Measurements from ENCODE around the gene C6orf62.
"Not testable (repeated sequence)": the region's sequence is repeated elsewhere in the genome, so short reads cannot be mapped to it uniquely, and the experiment has no call there.

Gene C6orf62

DNA sequence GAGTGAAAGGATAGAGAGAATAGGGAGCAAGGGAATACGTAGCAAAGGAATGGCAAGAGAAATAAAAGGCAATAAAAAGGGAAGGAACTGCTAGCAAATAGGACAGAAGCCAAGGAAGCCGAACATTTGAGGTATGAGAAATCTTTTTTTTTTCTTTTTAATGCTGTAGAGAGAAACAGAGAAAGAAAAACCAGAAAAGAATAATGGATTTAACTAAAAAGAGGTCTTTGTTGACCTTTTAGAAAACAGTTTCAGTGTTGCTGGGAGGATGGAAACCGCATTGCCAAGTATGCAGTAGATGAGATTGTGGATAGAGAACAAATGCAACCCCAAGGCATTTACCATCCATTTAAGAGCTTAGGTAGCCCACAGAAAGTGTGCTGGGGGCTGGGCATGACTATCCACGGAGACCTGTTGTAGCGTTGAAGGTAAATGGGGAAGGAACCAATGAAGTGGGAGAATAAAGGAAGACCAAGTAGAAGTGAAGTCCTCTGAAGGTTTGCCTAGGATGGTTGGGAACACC lies 23.3 kb upstream of the C6orf62 start:
- no peak for DNase-seq

DNA sequence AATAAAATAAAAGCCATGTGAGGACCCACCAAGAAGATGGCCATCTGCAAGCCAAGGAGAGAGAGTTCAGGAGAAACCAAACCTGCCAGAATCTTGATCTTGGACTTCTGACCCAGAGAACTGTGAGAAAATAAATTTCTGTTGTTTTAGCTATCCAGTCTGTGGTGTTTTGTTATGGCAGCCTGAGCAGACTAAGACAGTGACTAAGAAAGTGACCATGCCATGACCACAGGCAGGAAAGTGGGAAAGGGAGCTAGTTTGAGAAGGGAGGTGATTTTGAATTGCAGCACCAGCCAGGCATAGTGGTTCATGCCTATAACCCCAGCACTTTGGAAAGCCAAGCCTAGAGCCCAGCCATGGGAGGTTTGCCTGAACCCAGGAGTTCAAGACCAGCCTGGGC lies 21.9 kb upstream of the C6orf62 start:
- no peak for DNase-seq

DNA sequence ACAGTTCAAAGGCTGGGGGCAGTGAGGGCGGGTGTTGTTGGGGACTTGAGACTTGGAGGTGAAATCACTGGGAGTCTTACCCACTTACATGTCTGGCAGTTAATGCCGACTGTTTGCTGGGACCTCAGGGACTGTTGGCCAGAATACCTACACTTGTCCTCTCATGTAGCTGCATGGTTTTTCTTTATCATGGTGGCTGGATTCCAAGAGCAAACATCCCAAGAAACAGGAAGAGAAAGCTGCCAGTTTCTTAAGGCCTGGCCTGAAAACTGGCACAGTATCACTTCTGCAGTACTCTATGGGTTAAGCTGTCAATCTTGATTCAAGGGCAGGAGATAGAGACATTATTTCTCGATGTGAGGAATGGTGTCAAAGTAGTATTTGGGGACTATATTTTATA lies 19.8 kb upstream of the C6orf62 start:
- DNase-seq: no peak

DNA sequence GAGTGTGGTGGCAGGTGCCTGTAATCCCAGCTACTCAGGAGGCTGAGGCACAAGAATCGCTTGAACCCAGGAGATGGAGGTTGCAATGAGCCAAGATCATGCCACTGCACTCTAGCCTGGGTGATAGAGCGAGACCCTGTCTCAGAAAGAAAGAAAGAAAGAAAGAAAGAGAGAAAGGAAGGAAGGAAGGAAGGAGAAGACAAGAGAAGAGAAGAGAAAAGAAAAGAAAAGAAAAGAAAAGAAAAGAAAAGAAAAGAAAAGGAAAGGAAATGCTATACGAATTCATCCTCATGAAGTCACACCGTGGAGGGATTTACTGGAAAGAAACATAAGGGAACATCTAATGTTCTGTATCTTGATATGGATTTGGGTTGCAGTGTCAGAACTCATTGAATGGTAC lies 15.8 kb upstream of the C6orf62 start:
- not testable (repeated sequence) for DNase-seq

GRCh38 chr6:24734166-24734565 lies 15.2 kb upstream of the C6orf62 start:
- no peak for DNase-seq

DNA sequence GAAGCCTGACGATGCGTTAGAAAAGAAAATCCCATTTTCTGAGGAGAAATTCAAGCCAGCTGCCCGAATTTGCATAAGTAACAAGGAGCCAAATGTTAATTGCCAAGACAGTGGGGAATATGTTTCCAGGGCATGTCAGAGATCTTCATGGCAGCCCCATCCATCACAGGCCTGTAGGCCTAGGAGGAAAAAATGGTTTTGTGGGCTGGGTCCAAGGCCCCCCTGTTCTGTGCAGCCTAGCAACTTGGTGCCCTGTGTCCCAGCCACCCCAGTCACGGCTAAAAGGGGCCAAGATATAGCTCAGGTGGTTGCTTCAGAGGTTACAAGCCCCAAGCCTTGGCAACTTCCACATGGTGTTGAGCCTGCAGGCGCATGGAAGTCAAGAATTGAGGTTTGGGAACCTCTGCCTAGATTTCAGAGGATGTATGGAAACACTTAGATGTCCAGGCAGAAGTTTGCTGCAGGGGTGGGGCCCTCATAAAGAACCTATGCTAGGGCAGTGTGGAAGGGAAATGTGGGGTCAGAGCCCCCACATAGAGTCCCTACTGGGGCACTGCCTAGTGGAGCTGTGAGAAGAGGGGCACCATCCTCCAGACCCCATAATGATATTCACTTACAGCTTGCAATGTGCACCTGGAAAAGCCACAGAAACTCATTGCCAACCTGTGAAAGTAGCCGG lies 12.6 kb upstream of the C6orf62 start:
- DNase-seq: not testable (repeated sequence)

GRCh38 chr6:24730653-24731052 lies 11.7 kb upstream of the C6orf62 start:
- DNase-seq: not testable (repeated sequence)

- no peak for DNase-seq
Measured at GRCh38 chr6:24723270-24723669, 4.3 kb upstream of the C6orf62 start.

DNA sequence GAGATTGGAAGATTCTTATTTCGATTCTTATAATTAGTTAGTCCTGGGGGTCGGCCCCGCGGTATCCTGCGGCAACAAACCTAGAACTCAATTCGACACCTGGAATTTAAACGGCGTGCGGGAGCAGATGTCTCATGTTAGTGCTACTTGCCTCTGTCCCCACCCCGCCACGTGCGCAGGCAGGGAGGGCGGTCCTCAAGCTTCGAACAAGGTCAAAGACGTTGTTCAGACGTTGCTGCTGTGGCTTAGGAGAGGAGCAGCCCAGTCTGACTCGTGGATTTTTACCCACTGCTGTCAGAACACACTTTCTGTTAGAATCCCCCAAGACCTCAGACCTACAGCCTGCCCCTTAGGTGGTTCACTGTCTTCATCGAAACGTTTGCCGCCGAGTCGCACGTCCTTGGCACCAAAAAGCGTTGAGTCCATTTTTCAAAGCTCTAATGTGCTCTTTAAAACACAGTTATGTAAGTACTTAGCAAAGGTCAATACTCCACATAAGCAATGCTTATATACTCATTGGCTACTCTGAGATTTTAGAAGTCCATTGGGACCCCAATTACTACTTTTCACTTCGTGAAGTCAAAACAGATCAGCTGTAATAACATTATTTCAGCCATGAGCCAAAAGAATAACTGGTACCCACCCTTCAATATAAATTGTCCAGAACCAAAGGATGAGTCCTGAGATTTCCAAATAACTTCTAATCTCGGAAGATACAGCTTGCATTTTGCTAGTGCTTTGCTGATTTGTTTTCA lies 2.7 kb upstream of the C6orf62 start:
- DNase-seq: no peak

GRCh38 chr6:24720604-24721460 lies 1.9 kb upstream of the C6orf62 start:
- peak; percentile 96 for DNase-seq

DNA sequence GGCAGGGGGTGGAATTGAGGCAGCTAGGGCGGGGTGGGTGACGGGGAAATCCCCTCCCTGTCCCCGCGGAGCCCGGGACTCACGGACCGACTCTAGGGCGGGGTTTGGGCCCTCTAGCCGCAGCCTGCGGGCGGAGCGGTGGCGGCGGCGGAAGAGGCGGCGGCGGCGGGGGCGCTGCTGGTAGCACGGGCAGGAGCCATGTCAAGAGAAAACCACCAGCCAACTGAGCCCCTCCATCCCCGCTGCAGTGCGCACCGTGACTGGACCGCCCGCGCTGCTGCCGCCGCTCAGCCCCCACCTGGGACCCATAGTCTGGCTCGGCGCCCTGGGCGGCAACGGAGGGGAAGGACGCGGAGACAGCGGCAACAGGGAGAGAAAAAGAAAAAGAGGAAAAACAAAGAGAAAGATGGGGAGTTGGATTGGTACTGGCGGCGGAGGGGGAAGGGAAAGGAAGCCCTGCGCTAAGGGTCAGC lies 1.2 kb upstream of the C6orf62 start:
- DNase-seq: no peak

GRCh38 chr6:24718449-24719124 lies 367 bp downstream of the C6orf62 start:
- no peak for DNase-seq

DNA sequence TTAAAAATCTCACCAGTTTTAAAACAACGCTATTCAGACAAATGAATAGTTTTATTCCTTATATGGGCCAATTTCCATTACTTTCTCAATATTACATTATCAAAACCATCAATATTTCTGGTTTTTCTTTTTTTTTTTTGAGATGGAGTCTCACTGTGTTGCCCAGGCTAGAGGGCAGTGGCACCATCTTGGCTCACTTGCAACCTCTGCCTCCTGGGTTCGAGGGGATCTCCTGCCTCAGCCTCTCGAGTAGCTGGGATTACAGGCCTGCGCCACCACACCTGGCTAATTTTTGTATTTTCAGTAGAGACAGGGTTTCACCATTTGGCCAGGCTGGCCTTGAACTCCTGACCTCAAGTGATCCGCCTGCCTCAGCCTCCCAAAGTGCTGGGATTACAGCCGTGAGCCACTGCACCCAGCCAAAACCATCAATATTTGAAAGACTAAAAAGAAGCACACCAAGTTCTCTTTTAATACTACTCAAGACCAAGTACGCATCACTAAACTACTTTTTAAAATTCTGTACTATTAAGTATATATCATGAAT lies 2.3 kb downstream of the C6orf62 start:
- not testable (repeated sequence) for DNase-seq

- DNase-seq: no peak
Measured at GRCh38 chr6:24710519-24711303, 8.2 kb downstream of the C6orf62 start.

GRCh38 chr6:24709014-24709711 lies 9.8 kb downstream of the C6orf62 start:
- no peak for DNase-seq

DNA sequence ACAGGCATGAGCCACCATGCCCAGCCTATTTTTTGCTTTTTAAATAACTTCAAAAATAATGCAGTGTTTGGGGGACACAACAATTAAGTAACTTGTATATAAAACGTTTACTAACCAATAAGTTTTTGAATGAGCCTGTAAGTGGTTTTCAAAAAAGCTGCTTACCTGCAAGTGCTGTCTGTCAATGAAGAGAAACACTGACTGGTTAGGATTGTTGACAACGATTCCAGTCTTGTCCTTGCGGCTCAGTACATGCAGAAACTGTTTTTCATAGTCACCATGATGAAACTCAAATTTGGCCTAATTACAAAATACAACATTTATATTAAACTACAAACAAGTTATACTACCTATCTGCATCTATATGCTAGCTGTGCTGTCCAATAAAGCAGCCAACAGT lies 10.3 kb downstream of the C6orf62 start:
- DNase-seq: no peak

- no peak for DNase-seq
Measured at GRCh38 chr6:24704468-24704867, 14.5 kb downstream of the C6orf62 start.

GRCh38 chr6:24702720-24703282 lies 16.2 kb downstream of the C6orf62 start:
- no peak for DNase-seq

DNA sequence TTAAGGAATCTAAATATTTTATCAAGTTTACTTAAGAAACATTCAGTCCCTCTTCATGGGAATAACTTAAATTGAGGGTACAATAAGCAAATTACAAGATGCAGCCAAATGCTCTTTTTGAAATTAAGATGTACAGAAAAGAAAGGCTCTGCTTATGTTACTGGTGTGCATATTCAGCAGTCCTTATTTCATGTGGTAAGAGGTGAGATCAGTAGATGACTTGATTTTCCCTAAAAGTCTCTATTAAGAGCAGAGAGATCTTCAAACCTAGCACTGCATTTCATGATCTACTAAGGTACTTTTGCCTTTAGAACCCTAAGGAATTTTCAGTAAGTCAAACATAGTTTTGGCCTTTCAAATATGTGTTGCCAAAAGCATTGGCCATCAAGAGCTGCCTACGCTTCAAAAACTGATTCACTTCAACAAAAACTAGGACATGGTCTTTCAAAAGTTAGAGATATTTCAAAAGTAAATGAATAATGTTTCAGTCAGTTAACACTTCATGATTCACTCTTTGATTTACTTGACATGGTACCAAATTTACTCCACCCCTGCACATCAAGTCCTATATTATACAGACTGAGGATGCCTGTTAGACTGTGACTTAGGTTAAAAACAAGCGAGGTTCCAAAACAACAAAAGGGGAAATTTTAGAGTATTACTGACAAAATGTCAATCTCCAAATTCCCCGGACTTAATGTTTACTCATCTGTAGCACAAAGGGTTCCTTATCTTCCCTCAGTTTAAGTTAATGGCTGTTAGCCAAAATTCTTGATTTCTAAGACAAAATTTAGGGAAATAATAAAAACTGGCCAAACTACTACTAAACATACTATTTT lies 19.2 kb downstream of the C6orf62 start:
- no peak for DNase-seq

GRCh38 chr6:24696097-24696496 lies 22.9 kb downstream of the C6orf62 start:
- DNase-seq: no peak
